Activated T-helper 17 cell treated with anti-CD3 and anti-CD28 coated beads, Interleukin-2, amount 50 U/mL, for 72 hours (primary cell): ENCODE results near the gene COLEC12. TPM values are rescaled to one million over a fixed set of nuclear protein-coding genes. Genes with fewer than 3 reads are reported as not detected.

Experiments used
- ATAC-seq: fragments of 150-1000 bp; cut with Tn5 transposase; replicated peaks from 2 replicates; pipeline ENCODE4 v1.10.0; 2021; ENCODE audit warnings: mild to moderate bottlenecking, moderate library complexity
- H3K27ac Mint-ChIP-seq: one replicate; pipeline ENCODE4 v1.8.0; 2022; ENCODE audit warnings: mixed read lengths
- H3K27me3 Mint-ChIP-seq: one replicate; pipeline ENCODE4 v1.8.0; 2022; ENCODE audit warnings: mixed read lengths
- H3K36me3 Mint-ChIP-seq: one replicate; pipeline ENCODE4 v1.8.0; 2022; ENCODE audit warnings: low read depth, mild to moderate bottlenecking, mixed read lengths
- H3K4me1 Mint-ChIP-seq: one replicate; pipeline ENCODE4 v1.8.0; 2022; ENCODE audit warnings: mixed read lengths
- H3K4me3 Mint-ChIP-seq: one replicate; pipeline ENCODE4 v1.8.0; 2022; ENCODE audit warnings: mild to moderate bottlenecking, mixed read lengths
- H3K9me3 Mint-ChIP-seq: one replicate; pipeline ENCODE4 v1.8.0; 2022; ENCODE audit warnings: mixed read lengths
- total RNA-seq, 2 donors: library from RNA; stranded (reverse); gene quantifications; one replicate each; pipeline ENCODE4 v1.2.3, GENCODE V29; 2022

The COLEC12 gene
- total RNA-seq, 2 donors from 2014 or later = not detected

- H3K27me3 Mint-ChIP-seq = no peaks in the 10 kb centered on the region
- H3K36me3 Mint-ChIP-seq = peaks cover 41% of the 10 kb centered on the region
- ATAC-seq = peak; percentile 96
- peak within 1 kb of the TSS; percentile 99 for H3K27ac Mint-ChIP-seq
- H3K4me3 Mint-ChIP-seq = peak within 1 kb of the TSS; percentile 97
- H3K4me1 Mint-ChIP-seq = peaks cover 11% of the 10 kb centered on the region
- H3K9me3 Mint-ChIP-seq = no peaks in the 10 kb centered on the region
Observed at GRCh38 chr18:267688-268552, 232.6 kb downstream of the COLEC12 start, which contains the start of gene THOC1. Gene THOC1, minus strand, starts transcription at chr18:268047. Its CDS starts 28 bp downstream, at chr18:268019.

GRCh38 chr18:267380-267687 is 233.2 kb downstream of the COLEC12 start:
- Mint-ChIP-seq H3K27ac (peak overlapping the region; percentile 99), H3K4me1 (peaks cover 11% of the 10 kb centered on the region)

More at GRCh38 chr18:267380-267687, 233.2 kb downstream of the COLEC12 start:
- Mint-ChIP-seq H3K9me3 (no peaks in the 10 kb centered on the region), H3K4me3 (peak overlapping the region; percentile 97), H3K27me3 (no peaks in the 10 kb centered on the region), H3K36me3 (peaks cover 47% of the 10 kb centered on the region)
- ATAC-seq = no peak

Other genes starting within 250 kb of the COLEC12 start
- 10 to 100 TPM; 71.6 to 99.1 TPM for gene THOC1, start 232.7 kb downstream of the COLEC12 start, total RNA-seq
- gene CETN1, start 79.7 kb upstream of the COLEC12 start, total RNA-seq = not detected
- gene CLUL1, start 96.3 kb upstream of the COLEC12 start, total RNA-seq = not detected
- 100 to 1,000 TPM; 268 to 414 TPM for gene TYMS, start 157.0 kb upstream of the COLEC12 start, total RNA-seq
- gene ENOSF1, start 211.9 kb upstream of the COLEC12 start, total RNA-seq = 10 to 100 TPM; 61.6 to 89.8 TPM